Mucosa of rectum (tissue), 2 donors: ENCODE measurements around the gene IFNA14.
"Not testable (repeated sequence)": the region's sequence is repeated elsewhere in the genome, so short reads cannot be mapped to it uniquely, and the experiment has no call there.

Source experiments
- H3K27ac ChIP-seq, 2 donors: one replicate each; pipeline ENCODE4 v1.7.0; 2013; ENCODE audit warnings: inconsistent platforms in 2 of 2, low read depth in 2 of 2, low read length in 2 of 2
- H3K27me3 ChIP-seq, 2 donors: one replicate each; pipeline ENCODE4 v1.7.0; 2013; ENCODE audit warnings: low read length in 2 of 2; ENCODE audit not compliant: control insufficient read depth in 2 of 2, insufficient read depth in 2 of 2
- H3K36me3 ChIP-seq, 2 donors: one replicate each; pipeline ENCODE4 v1.7.0; 2013; ENCODE audit warnings: low read length in 2 of 2; ENCODE audit not compliant: control insufficient read depth in 2 of 2, insufficient read depth in 2 of 2
- H3K4me1 ChIP-seq, 2 donors: one replicate each; pipeline ENCODE4 v1.7.0; 2013; ENCODE audit warnings: low read length in 2 of 2, mild to moderate bottlenecking in 1 of 2; ENCODE audit not compliant: control insufficient read depth in 2 of 2, insufficient read depth in 2 of 2
- H3K4me3 ChIP-seq, 2 donors: one replicate each; pipeline ENCODE4 v1.7.0; 2013; ENCODE audit warnings: low read length in 2 of 2
- H3K9ac ChIP-seq, 2 donors: one replicate each; pipeline ENCODE4 v1.7.0; 2013; ENCODE audit warnings: low read length in 2 of 2, low read depth in 1 of 2, mild to moderate bottlenecking in 1 of 2
- H3K9me3 ChIP-seq, 2 donors: one replicate each; pipeline ENCODE4 v1.7.0; 2013; ENCODE audit warnings: low read length in 2 of 2; ENCODE audit not compliant: control insufficient read depth in 2 of 2
- donor health status: healthy.
- donor health status: Normal muscosa, but diverticular disease.

The IFNA14 gene

DNA sequence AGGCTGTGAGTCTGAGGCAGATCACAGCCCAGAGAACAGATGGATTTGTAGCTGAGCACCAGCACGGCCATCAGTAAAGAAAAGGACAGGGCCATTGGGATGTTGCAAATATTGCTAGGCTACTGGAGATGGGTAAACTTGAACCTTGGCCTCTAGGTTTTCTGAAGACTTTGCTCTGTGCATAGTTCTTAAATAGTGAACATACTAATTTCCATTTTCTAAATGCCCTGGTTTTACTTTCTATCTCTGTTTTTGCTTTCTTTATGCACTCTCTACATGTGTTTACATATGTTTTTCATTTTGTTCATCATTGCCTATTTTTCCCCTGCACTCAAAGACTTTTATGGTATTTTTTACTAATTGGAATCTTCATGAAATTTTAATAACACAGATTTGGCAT lies 22.6 kb downstream of the IFNA14 start, which contains the start of gene IFNA16:
TSS of gene IFNA16 (minus strand) at position 101 of the 400 bp plus-strand sequence. CDS start at position 95, 6 bp downstream.
- H3K36me3 ChIP-seq, H3K4me1 ChIP-seq, H3K9ac ChIP-seq, H3K9me3 ChIP-seq, H3K27ac ChIP-seq, H3K27me3 ChIP-seq, H3K4me3 ChIP-seq: not testable (repeated sequence)

DNA sequence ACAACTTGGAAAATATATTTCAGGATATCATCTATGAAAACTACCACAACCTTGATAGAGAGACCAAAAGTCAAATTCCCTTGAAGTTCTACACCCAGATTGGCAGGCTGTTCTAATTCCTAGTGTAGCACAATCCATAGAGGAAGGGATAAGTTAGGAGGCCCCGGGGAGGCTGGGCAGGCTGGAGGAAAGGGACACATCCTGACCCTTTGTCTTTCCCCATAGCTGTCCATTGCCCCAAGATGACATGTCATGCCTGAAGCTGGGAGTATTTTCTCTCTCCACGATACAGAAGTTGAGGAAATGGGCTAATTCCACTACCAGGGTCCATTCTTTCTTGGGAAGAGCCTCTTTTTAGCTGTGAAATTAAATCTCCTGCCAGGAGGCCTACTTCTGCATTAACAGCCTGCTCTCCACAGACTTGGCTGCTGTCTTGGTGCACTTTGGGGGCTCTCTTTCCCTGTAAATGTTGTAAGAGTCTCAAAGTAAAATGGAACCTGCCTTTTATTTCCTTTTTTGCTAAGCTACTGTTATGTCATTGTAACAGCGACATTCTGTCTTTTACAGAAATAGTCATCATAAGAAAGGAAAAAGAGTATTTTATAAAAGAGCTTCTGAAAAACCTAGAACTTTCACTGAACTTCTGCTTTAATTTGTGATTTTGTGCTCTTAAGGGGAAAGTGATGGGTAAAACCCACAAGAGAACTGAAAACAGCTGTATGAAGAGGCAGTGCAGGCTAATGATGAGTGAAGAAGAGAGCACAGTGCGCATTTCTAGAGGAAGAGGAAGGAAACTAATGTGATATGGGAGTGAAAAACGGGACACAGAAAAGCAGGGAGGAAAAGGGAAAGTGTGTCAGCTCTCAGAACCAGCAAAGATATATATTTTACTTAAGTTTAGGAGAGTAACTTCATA lies 26.1 kb downstream of the IFNA14 start:
- H3K4me1 ChIP-seq, H3K9me3 ChIP-seq, H3K27me3 ChIP-seq, H3K27ac ChIP-seq, H3K9ac ChIP-seq, H3K4me3 ChIP-seq, H3K36me3 ChIP-seq: not testable (repeated sequence)

DNA sequence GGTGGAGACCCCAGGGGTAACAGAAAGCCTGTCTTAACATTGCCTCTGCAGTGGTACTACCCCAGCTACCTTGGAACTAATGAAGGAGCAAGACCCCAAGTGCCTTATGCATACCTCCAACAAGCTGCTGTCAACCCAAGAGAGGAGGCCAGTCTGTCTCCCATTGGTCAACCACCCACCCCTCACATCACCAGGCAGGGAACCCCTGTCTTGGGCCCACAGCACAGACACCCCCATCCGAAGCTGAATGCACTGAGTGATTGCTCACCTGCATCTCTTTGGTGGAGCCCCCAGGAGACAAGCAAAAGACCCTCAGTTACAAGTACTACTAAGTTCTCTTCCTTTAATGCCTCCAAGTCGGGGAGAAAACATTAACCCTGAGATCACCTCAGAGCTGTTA lies 27.6 kb downstream of the IFNA14 start:
- H3K27ac ChIP-seq, H3K9me3 ChIP-seq, H3K4me3 ChIP-seq, H3K4me1 ChIP-seq, H3K9ac ChIP-seq, H3K36me3 ChIP-seq, H3K27me3 ChIP-seq: not testable (repeated sequence)

DNA sequence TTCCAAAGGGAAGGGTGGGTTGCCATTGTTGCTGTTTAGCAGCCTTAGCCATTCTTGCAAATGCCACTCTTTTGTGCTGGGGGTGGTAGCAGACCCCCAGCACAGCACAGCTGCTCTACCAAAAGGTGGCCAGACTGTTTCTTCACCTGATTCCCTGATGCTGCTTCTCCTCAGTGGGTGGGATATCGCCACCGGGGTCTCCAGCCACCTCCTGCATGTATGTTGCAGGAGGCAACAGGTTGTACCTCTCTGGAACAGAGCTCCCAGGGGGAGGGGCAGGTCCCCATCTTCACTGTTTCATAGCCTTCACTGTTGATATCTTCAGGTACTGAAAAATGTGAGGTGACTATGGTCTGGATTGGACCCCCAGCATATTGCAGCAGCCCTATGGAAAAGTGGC lies 29.0 kb downstream of the IFNA14 start:
- H3K27ac ChIP-seq, H3K36me3 ChIP-seq, H3K27me3 ChIP-seq, H3K9me3 ChIP-seq, H3K4me1 ChIP-seq, H3K4me3 ChIP-seq, H3K9ac ChIP-seq: not testable (repeated sequence)

GRCh38 chr9:21210311-21210710 lies 29.5 kb downstream of the IFNA14 start:
- Histone ChIP-seq H3K27me3 (no peaks in the 10 kb centered on the region), H3K27ac (no peak overlapping the region), H3K4me1 (no peaks in the 10 kb centered on the region), H3K36me3 (no peaks in the 10 kb centered on the region), H3K9ac (no peak overlapping the region), H3K4me3 (no peak overlapping the region), H3K9me3 (no peaks in the 10 kb centered on the region)

- H3K4me1 ChIP-seq, H3K27me3 ChIP-seq, H3K9me3 ChIP-seq, H3K4me3 ChIP-seq, H3K36me3 ChIP-seq, H3K9ac ChIP-seq, H3K27ac ChIP-seq: not testable (repeated sequence)
These were observed 32.8 kb downstream of the IFNA14 start, which contains the start of gene IFNA10 for GRCh38 chr9:21207043-21207442. Gene IFNA10 (minus strand): TSS chr9:21207143. CDS start chr9:21207097, 46 bp downstream.

- no peaks in the 10 kb centered on the region for H3K27me3 ChIP-seq
- no peaks in the 10 kb centered on the region for H3K36me3 ChIP-seq
- H3K4me3 ChIP-seq, result no peak overlapping the region
- no peaks in the 10 kb centered on the region for H3K4me1 ChIP-seq
- H3K27ac ChIP-seq, result no peak overlapping the region
- no peaks in the 10 kb centered on the region for H3K9me3 ChIP-seq
- no peak overlapping the region for H3K9ac ChIP-seq
These were observed 34.6 kb downstream of the IFNA14 start for GRCh38 chr9:21205204-21205603.

DNA sequence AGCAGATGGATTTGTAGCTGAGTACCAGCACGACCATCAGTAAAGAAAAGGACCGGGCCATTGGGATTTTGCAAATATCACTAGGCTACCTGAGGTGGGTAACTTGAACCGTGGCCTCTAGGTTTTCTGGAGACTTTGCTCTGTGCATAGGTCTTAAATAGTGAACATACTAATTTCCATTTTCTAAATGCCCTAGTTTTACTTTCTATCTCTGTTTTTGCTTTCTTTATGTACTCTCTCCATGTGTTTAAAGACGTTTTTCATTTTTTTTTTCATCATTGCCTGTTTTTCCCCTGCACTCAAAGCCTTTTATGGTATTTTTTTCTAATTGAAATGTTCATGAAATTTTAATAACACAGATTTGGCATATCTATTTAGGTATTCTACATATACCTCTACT lies 37.7 kb downstream of the IFNA14 start, which contains the start of gene IFNA7:
TSS of gene IFNA7 (minus strand) at position 101 of the 400 bp plus-strand sequence. CDS start at position 61, 40 bp downstream.
- H3K27me3 ChIP-seq, H3K4me1 ChIP-seq, H3K4me3 ChIP-seq, H3K9me3 ChIP-seq, H3K9ac ChIP-seq, H3K27ac ChIP-seq, H3K36me3 ChIP-seq: not testable (repeated sequence)

DNA sequence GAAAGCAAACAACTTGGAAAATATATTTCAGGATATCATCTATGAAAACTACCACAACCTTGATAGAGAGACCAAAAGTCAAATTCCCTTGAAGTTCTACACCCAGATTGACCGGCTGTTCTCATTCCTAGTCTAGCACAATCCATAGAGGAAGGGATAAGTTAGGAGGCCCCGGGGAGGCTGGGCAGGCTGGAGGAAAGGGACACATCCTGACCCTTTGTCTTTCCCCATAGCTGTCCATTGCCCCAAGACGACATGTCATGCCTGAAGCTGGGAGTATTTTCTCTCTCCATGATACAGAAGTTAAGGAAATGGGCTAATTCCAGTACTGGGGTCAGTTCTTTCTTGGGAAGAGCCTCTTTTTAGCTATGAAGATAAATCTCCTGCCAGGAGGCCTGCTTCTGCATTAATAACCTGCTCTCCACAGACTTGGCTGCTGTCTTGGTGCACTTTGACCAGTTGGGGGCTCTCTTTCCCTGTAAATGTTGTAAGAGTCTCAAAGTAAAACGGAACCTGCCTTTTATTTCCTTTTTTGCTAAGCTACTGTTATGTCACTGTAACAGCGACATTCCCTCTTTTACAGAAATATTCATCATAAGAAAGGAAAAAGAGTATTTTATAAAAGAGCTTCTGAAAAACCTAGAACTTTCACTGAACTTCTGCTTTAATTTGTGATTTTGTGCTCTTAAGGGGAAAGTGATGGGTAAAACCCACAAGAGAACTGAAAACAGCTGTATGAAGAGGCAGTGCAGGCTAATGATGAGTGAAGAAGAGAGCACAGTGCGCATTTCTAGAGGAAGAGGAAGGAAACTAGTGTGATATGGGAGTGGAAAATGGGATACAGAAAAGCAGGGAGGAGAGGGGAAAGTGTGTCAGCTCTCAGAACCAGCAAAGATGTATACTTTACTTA lies 44.7 kb downstream of the IFNA14 start:
- not testable (repeated sequence) for H3K4me1 ChIP-seq, H3K27me3 ChIP-seq, H3K36me3 ChIP-seq, H3K4me3 ChIP-seq, H3K27ac ChIP-seq, H3K9me3 ChIP-seq, H3K9ac ChIP-seq
